Stimulated activated naive CD8-positive, alpha-beta T cell treated with anti-CD3 and anti-CD28 coated beads, Interleukin-15, amount 100 ng/mL, for 72 hours (primary cell): Measurements from ENCODE around the gene LRIG2.
"Not testable (repeated sequence)": the region's sequence is repeated elsewhere in the genome, so short reads cannot be mapped to it uniquely, and the experiment has no call there.

Experiments
- ATAC-seq: fragments of 150-1000 bp; cut with Tn5 transposase; 2 replicates; pipeline ENCODE4 v1.10.0; 2021; ENCODE audit warnings: mild to moderate bottlenecking, moderate library complexity
- DNase-seq, 2 donors: peaks; one replicate each; pipeline ENCODE4 v3.0.0; 2021 to 2022
- H3K27ac Mint-ChIP-seq, 2 donors: one replicate each; pipeline ENCODE4 v1.8.0; 2022; ENCODE audit warnings: mild to moderate bottlenecking in 2 of 2, mixed read lengths in 2 of 2, moderate library complexity in 2 of 2
- H3K27me3 Mint-ChIP-seq: one replicate; pipeline ENCODE4 v1.8.0; 2022; ENCODE audit warnings: mixed read lengths
- H3K4me1 Mint-ChIP-seq: one replicate; pipeline ENCODE4 v1.8.0; 2022; ENCODE audit warnings: mild to moderate bottlenecking, mixed read lengths
- H3K4me3 Mint-ChIP-seq, 2 donors: one replicate each; pipeline ENCODE4 v1.8.0; 2022; ENCODE audit warnings: mild to moderate bottlenecking in 2 of 2, mixed read lengths in 2 of 2, moderate library complexity in 1 of 2
- H3K9me3 Mint-ChIP-seq, 2 donors: one replicate each; pipeline ENCODE4 v1.8.0; 2022; ENCODE audit warnings: mixed read lengths in 2 of 2

LRIG2 gene

DNA sequence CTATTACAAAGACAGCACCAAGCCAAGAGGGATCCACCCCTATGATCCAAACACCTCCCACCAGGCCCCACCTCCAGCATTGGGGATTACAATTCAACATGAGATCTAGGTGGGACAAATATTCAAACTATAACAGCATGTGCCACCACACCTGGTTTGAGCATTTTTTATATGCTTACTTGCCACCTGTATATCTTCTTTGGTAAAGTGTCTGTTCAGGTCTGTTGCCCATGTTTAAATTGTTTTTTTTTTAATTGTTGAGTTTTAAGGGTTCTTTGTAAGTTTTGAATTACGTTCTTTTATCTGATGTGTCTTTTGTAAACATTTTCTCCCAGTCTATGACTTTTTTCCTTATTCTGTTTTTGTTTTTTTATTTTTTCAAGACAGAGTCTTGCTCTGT is 83.4 kb downstream of the LRIG2 start:
- Mint-ChIP-seq H3K9me3 (peaks cover 0 to 20% of the 10 kb centered on the region in 2 donors), H3K27me3 (no peaks in the 10 kb centered on the region), H3K4me3 (no peak overlapping the region), H3K4me1 (no peaks in the 10 kb centered on the region), H3K27ac (no peak overlapping the region)
- ATAC-seq (no peak), DNase-seq (no peak)

DNA sequence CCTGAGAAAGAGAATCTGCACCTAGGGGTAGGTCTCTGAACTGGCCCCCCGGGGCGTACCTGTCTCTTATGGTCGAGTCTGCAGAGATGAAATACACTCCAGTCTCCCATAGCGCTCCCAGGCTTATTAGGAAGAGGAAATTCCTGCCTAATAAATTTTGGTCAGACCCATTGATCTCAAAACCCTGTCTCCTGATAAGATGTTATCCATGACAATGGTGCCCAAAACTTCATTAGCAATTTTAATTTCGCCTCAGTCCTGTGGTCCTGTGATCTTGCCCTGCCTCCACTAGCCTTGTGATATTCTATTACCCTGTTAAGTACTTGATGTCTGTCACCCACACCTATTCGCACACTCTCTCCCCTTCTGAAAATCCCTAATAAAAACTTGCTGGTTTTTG is 85.7 kb downstream of the LRIG2 start:
- peaks cover 0 to 20% of the 10 kb centered on the region in 2 donors for H3K9me3 Mint-ChIP-seq
- H3K4me3 Mint-ChIP-seq, DNase-seq, H3K27me3 Mint-ChIP-seq, ATAC-seq, H3K4me1 Mint-ChIP-seq, H3K27ac Mint-ChIP-seq: not testable (repeated sequence)

DNA sequence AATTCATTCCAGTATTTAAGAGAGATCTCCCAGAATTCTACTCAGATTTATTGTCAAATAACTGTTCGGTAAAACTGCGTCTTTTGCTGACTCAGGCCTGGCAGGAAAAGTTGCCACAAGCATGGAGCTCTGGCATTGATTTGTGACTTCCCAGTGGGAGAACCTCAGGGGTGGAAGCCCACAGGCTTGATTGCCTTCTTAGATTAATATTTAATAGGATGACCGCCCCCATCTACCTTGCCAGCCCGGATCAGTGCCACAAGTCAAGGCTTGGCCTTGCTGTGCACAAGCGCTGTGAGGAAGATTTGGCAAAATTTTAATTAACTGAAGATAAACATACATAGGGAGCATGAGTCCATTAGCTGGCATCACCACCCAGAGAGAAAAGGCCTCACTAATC is 93.5 kb downstream of the LRIG2 start:
- DNase-seq, result no peak
- Mint-ChIP-seq H3K27ac (no peak overlapping the region), H3K4me3 (no peak overlapping the region), H3K9me3 (peaks cover under 1 to 2% of the 10 kb centered on the region in 2 donors), H3K4me1 (no peaks in the 10 kb centered on the region), H3K27me3 (peaks cover 21% of the 10 kb centered on the region)
- no peak for ATAC-seq

DNA sequence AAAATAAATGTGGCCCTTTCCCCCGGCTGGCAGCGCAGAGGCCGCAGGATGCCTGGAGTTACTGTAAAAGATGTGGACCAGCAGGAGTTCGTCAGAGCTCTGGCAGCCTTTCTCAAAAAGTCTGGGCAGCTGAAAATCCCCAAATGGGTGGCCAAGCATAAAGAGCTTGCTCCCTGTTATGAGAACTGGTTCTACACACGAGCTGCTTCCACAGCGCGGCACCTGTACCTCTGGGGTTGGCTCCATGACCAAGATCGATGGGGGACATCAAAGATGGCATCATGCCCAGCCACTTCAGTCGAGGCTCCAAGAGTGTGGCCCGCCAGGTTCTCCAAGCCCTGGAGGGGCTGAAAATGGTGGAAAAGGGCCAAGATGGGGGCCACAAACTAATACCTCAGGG is 95.9 kb downstream of the LRIG2 start:
- DNase-seq (no peak), ATAC-seq (no peak)
- Mint-ChIP-seq H3K9me3 (peaks cover 9 to 14% of the 10 kb centered on the region in 2 donors), H3K27me3 (peaks cover 14% of the 10 kb centered on the region), H3K4me1 (no peaks in the 10 kb centered on the region), H3K27ac (no peak overlapping the region), H3K4me3 (no peak overlapping the region)

DNA sequence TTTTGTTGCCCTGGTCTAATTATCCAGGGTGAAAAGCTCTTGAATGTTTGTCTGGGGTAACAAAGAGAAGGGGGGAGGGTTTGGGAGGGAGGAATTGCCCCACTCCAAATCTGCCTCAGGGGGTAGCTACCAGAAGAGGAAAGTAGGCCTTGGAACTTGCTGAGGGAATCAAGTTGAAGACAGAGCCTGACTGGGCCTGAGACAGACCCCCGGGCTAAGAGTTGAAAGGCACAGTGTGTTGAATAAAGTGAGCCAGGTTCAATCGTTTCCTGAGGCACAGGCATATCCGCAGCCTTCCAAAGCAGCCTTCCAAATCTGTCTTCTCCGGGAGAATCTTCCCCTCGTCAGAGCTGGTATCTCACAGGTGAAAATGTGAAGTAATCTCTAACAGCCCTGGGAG is 96.6 kb downstream of the LRIG2 start:
- H3K4me3 Mint-ChIP-seq, result no peak overlapping the region
- peaks cover 14% of the 10 kb centered on the region for H3K27me3 Mint-ChIP-seq
- H3K9me3 Mint-ChIP-seq, result peaks cover 9 to 14% of the 10 kb centered on the region in 2 donors
- no peaks in the 10 kb centered on the region for H3K4me1 Mint-ChIP-seq
- ATAC-seq, result no peak
- no peak overlapping the region for H3K27ac Mint-ChIP-seq
- DNase-seq, result no peak

DNA sequence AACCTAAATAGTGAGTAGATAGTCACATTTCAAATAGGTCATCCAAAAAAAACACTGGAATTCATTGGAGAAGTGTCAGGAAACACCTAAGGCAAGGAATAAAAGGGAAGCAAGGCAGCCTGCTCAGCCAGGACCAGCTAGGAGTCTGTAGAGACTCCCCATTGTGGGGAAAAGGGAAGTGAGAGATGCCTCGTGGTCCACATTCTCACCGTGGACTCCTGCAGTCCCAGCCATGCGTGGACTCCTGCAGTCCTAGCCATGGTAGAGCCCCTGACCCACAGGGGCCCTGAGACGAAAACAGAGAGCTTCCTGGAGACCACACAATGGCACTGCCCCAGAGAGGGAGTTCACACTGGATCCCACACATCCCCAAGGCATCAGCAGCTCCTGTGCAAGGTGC is 97.5 kb downstream of the LRIG2 start:
- Mint-ChIP-seq H3K27me3 (peaks cover 13% of the 10 kb centered on the region), H3K9me3 (peaks cover 9 to 14% of the 10 kb centered on the region in 2 donors), H3K27ac (peak overlapping the region in 1 of 2 donors; percentile 23), H3K4me1 (no peaks in the 10 kb centered on the region), H3K4me3 (no peak overlapping the region)
- DNase-seq (no peak), ATAC-seq (no peak)

DNA sequence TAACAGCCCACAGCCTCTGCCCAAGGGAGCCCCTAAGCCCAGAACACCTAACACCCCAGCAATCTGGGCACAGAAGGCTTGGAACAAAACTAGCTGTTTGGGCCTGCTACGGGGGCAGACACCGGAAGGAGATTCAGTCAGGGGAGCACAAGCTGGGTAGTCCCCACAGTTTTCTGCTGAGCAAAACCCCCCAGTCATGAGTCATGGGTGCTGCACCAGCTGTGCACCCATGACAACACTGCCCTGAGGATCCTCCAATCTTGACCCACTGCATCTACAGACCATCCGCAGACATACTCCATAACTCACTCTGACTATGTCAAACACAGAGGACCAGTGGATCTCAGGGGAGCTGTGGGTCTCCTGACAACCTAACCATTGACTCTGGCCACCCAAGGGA is 105.1 kb downstream of the LRIG2 start:
- ATAC-seq (no peak), DNase-seq (no peak)
- Mint-ChIP-seq H3K4me1 (no peaks in the 10 kb centered on the region), H3K27ac (no peak overlapping the region), H3K4me3 (no peak overlapping the region), H3K9me3 (no peaks in the 10 kb centered on the region), H3K27me3 (peaks cover 66% of the 10 kb centered on the region)

DNA sequence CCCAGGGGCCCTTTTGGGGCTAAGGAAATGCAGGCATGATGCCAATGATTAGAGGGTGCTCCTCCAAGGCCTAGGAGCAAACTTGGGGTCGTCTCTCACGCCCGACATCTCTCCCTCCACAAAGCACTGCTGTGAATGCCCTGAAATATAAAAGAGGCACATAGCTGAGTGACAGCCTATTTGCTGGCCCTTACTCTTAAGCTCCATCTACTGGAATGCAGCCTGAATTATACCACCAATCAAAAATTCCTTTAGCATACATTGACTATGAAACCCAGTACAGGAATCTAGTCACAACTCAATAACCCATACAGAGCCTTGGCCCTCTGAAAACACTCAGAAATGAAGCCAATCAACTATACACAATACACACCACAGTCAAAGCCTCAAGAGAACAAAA is 105.5 kb downstream of the LRIG2 start:
- no peak overlapping the region for H3K27ac Mint-ChIP-seq
- H3K27me3 Mint-ChIP-seq, result peaks cover 70% of the 10 kb centered on the region
- ATAC-seq (no peak), DNase-seq (no peak)
- no peaks in the 10 kb centered on the region for H3K4me1 Mint-ChIP-seq
- no peak overlapping the region for H3K4me3 Mint-ChIP-seq
- H3K9me3 Mint-ChIP-seq, result no peaks in the 10 kb centered on the region
